IMR-90 (cell line): ENCODE measurements around the gene SRPX2. TPM values are rescaled to one million over a fixed set of nuclear protein-coding genes. Genes with fewer than 3 reads are reported as not detected.

Experiments
- ATAC-seq: fragments of 200-7000 bp; cut with Tn5 transposase; 2 replicates; pipeline ENCODE4 v1.9.1; 2020; ENCODE audit warnings: low read depth, mild to moderate bottlenecking, moderate library complexity
- BruUV-seq: library from RNA; stranded (reverse); fragments of 400-500 nt; replicated peaks from 2 replicates; lab custom pipeline; 2021; lab: Mats Ljungman, UMichigan
- CTCF ChIA-PET: fragments of 300-600 bp; formaldehyde crosslinking; extraction: SDS; loops from one replicate; lab custom pipeline; 2021; ENCODE audit warnings: antibody characterized with exemption; lab: Yijun Ruan, JAX
- POLR2A ChIA-PET: fragments of 300-600 bp; sonication (Branson Sonifier 250); formaldehyde crosslinking; loops from one replicate; lab custom pipeline; 2022; ENCODE audit warnings: antibody characterized with exemption; ENCODE audit not compliant: unreplicated experiment; lab: Charles Lee
- DNase-seq: peaks from one replicate; pipeline ENCODE4 v3.0.0; 2013
- H2AFZ ChIP-seq: replicated peaks from 2 replicates; pipeline ENCODE3; 2013; ENCODE audit warnings: low read length, mild to moderate bottlenecking; ENCODE audit not compliant: poor library complexity
- H2AK5ac ChIP-seq: 2 replicates; pipeline ENCODE4 v1.6.1; 2013; ENCODE audit warnings: low read depth, low read length, inconsistent platforms
- H2AK9ac ChIP-seq: replicated peaks from 2 replicates; pipeline ENCODE3; 2013; ENCODE audit warnings: mild to moderate bottlenecking, low read depth, low read length, moderate library complexity; ENCODE audit not compliant: poor library complexity
- H2BK120ac ChIP-seq: 2 replicates; pipeline ENCODE4 v1.6.1; 2013; ENCODE audit warnings: low read depth, low read length, inconsistent platforms
- H2BK15ac ChIP-seq: 3 replicates; pipeline ENCODE4 v1.6.1; 2013; ENCODE audit warnings: low read depth, low read length, inconsistent platforms
- H2BK20ac ChIP-seq: 2 replicates; pipeline ENCODE4 v1.6.1; 2013; ENCODE audit warnings: low read depth, mild to moderate bottlenecking, inconsistent platforms, low read length, moderate library complexity
- H2BK5ac ChIP-seq: 2 replicates; pipeline ENCODE4 v1.6.1; 2013; ENCODE audit warnings: mild to moderate bottlenecking, low read depth, low read length, inconsistent platforms; ENCODE audit not compliant: poor library complexity, severe bottlenecking
- H3K14ac ChIP-seq: replicated peaks from 2 replicates; pipeline ENCODE4 v1.6.1; 2013; ENCODE audit warnings: low read depth, low read length, inconsistent platforms
- H3K18ac ChIP-seq: 2 replicates; pipeline ENCODE4 v1.6.1; 2013; ENCODE audit warnings: low read depth, low read length, control low read depth
- H3K23ac ChIP-seq: 2 replicates; pipeline ENCODE4 v1.6.1; 2013; ENCODE audit warnings: low read depth, low read length, inconsistent platforms
- H3K27ac ChIP-seq: 2 replicates; pipeline ENCODE4 v1.5.1; 2013; ENCODE audit warnings: mild to moderate bottlenecking, control low read depth, low read length; ENCODE audit not compliant: insufficient read depth
- H3K27me3 ChIP-seq: 2 replicates; pipeline ENCODE4 v1.6.1; 2013; ENCODE audit warnings: low read length; ENCODE audit not compliant: control insufficient read depth, insufficient read depth
- H3K36me3 ChIP-seq: 2 replicates; pipeline ENCODE4 v1.6.1; 2013; ENCODE audit warnings: low read length, mixed read lengths; ENCODE audit not compliant: control insufficient read depth, insufficient read depth
- H3K4ac ChIP-seq: 2 replicates; pipeline ENCODE4 v1.6.1; 2013; ENCODE audit warnings: low read depth, low read length, inconsistent platforms
- H3K4me1 ChIP-seq: 2 replicates; pipeline ENCODE4 v1.6.1; 2013; ENCODE audit warnings: low read length, mixed read lengths; ENCODE audit not compliant: control insufficient read depth, insufficient read depth
- H3K4me2 ChIP-seq: 2 replicates; pipeline ENCODE4 v1.6.1; 2013; ENCODE audit warnings: low read depth, mild to moderate bottlenecking, control low read depth, low read length, moderate library complexity
- H3K4me3 ChIP-seq: 2 replicates; pipeline ENCODE4 v1.5.1; 2013; ENCODE audit warnings: low read depth, mild to moderate bottlenecking, control low read depth, low read length, moderate library complexity; ENCODE audit not compliant: insufficient read depth
- H3K56ac ChIP-seq: 2 replicates; pipeline ENCODE4 v1.6.1; 2013; ENCODE audit warnings: low read length, inconsistent platforms; ENCODE audit not compliant: insufficient read depth; ENCODE audit errors: extremely low read depth
- H3K79me1 ChIP-seq, 2 experiments: 2 replicates each; pipeline ENCODE4 v1.6.1; 2013; ENCODE audit warnings: low read length in 2 of 2, inconsistent platforms in 1 of 2, low read depth in 1 of 2
- H3K9ac ChIP-seq: 2 replicates; pipeline ENCODE4 v1.6.1; 2013; ENCODE audit warnings: low read depth, low read length, control low read depth
- H3K9me1 ChIP-seq: 2 replicates; pipeline ENCODE4 v1.6.1; 2013; ENCODE audit warnings: low read length, inconsistent platforms; ENCODE audit not compliant: insufficient read depth
- H3K9me3 ChIP-seq: 2 replicates; pipeline ENCODE4 v1.6.1; 2013; ENCODE audit warnings: low read length; ENCODE audit not compliant: control insufficient read depth, insufficient read depth
- H4K20me1 ChIP-seq: 2 replicates; pipeline ENCODE4 v1.6.1; 2013; ENCODE audit warnings: low read length, inconsistent platforms; ENCODE audit not compliant: insufficient read depth
- H4K5ac ChIP-seq: 2 replicates; pipeline ENCODE4 v1.6.1; 2013; ENCODE audit warnings: mild to moderate bottlenecking, low read depth, low read length, control low read depth
- H4K8ac ChIP-seq, 2 experiments: 2 replicates each; pipeline ENCODE4 v1.6.1; 2013; ENCODE audit warnings: low read depth in 2 of 2, low read length in 2 of 2, control low read depth in 1 of 2, inconsistent platforms in 1 of 2
- H4K91ac ChIP-seq: 2 replicates; pipeline ENCODE4 v1.6.1; 2013; ENCODE audit warnings: low read depth, low read length, inconsistent platforms; ENCODE audit not compliant: insufficient read depth
- BHLHE40 ChIP-seq: fragments of 150-350 bp; IDR thresholded peaks from 2 replicates; pipeline ENCODE4 v1.6.1; 2016; ENCODE audit warnings: mild to moderate bottlenecking, low read depth, low read length
- CEBPB ChIP-seq: IDR thresholded peaks from 2 replicates; pipeline ENCODE4 v1.6.1; 2012; ENCODE audit warnings: low read depth, low read length, improper control_type of control experiment
- CHD1 ChIP-seq: IDR thresholded peaks from 2 replicates; pipeline ENCODE4 v1.6.1; 2012; ENCODE audit warnings: low read depth, low read length, improper control_type of control experiment
- CTCF ChIP-seq: conservative IDR thresholded peaks from 2 replicates; pipeline ENCODE4 v1.5.1; 2012; ENCODE audit warnings: mild to moderate bottlenecking, low read depth, low read length, improper control_type of control experiment
- ELK1 ChIP-seq: fragments of 150-350 bp; IDR thresholded peaks from 2 replicates; pipeline ENCODE4 v1.6.1; 2016; ENCODE audit warnings: low read depth, mild to moderate bottlenecking, low read length, moderate library complexity, borderline replicate concordance
- FOS ChIP-seq: fragments of 150-350 bp; IDR thresholded peaks from 2 replicates; pipeline ENCODE4 v1.6.1; 2016; ENCODE audit warnings: low read depth, low read length
- MAFK ChIP-seq: IDR thresholded peaks from 2 replicates; pipeline ENCODE4 v1.6.1; 2012; ENCODE audit warnings: low read depth, low read length, improper control_type of control experiment
- MAZ ChIP-seq: IDR thresholded peaks from 2 replicates; pipeline ENCODE4 v1.6.1; 2012; ENCODE audit warnings: low read depth, mild to moderate bottlenecking, low read length, improper control_type of control experiment, moderate library complexity, borderline replicate concordance
- MXI1 ChIP-seq: IDR thresholded peaks from 2 replicates; pipeline ENCODE4 v1.6.1; 2012; ENCODE audit warnings: low read depth, mild to moderate bottlenecking, low read length, moderate library complexity, borderline replicate concordance
- NFE2L2 ChIP-seq: fragments of 150-350 bp; IDR thresholded peaks from 2 replicates; pipeline ENCODE4 v1.6.1; 2016; ENCODE audit warnings: low read depth, mild to moderate bottlenecking, low read length
- POLR2A ChIP-seq: IDR thresholded peaks from 2 replicates; pipeline ENCODE4 v1.6.1; 2012; ENCODE audit warnings: mild to moderate bottlenecking, low read depth, low read length
- RAD21 ChIP-seq: IDR thresholded peaks from 2 replicates; pipeline ENCODE4 v1.6.1; 2012; ENCODE audit warnings: low read length, improper control_type of control experiment
- RCOR1 ChIP-seq: IDR thresholded peaks from 2 replicates; pipeline ENCODE4 v1.6.1; 2012; ENCODE audit warnings: mild to moderate bottlenecking, low read length, improper control_type of control experiment; ENCODE audit not compliant: insufficient replicate concordance
- RFX5 ChIP-seq: IDR thresholded peaks from 2 replicates; pipeline ENCODE4 v1.8.0; 2012; ENCODE audit warnings: low read depth, mild to moderate bottlenecking, low read length, moderate library complexity
- SMC3 ChIP-seq: fragments of 150-350 bp; IDR thresholded peaks from 2 replicates; pipeline ENCODE4 v1.6.1; 2016; ENCODE audit warnings: low read depth, mild to moderate bottlenecking, antibody characterized with exemption, low read length, moderate library complexity
- WGBS, 2 experiments: methylation state at CpG; one replicate each; pipeline versions ENCODE4 v1.1.5 to v1.1.7; 2013; ENCODE audit warnings: missing lambda C conversion rate in 2 of 2; ENCODE audit not compliant: insufficient read length in 1 of 2; ENCODE audit errors: extremely low coverage in 2 of 2; 5-methylcytosine and 5-hydroxymethylcytosine counted together
- dilution Hi-C: fragments of 300-500 bp; cut with HindIII; formaldehyde crosslinking; loops from one replicate; pipeline ENCODE4 v1.14.3; 2018; ENCODE audit warnings: low sequenced_read_pairs; ENCODE audit not compliant: unreplicated experiment
- in situ Hi-C: fragments of 300-500 bp; cut with MboI; formaldehyde crosslinking; loops from 3 replicates; pipeline ENCODE4 v1.14.3; 2019; ENCODE audit warnings: low sequenced_read_pairs, inconsistent platforms, mixed read lengths
- intact Hi-C: fragments of 100-400 bp; cut with micrococcal nuclease; formaldehyde crosslinking; loops from 2 replicates; pipeline ENCODE4 v1.10.0; 2022
- polyA plus RNA-seq, 3 experiments: library from polyadenylated mRNA; depleted of rRNA; stranded (reverse); fragments of >200 nt; gene quantifications; 2 replicates each; pipeline ENCODE4 v1.2.3, GENCODE V29; 2012; ENCODE audit warnings: low replicate concordance in 1 of 3
- total RNA-seq: library from RNA; depleted of rRNA; stranded (reverse); fragments of >200 nt; gene quantifications from 2 replicates; pipeline ENCODE4 v1.2.3, GENCODE V29; 2012
- TF ChIP-seq, protein P1 (sequence below): fragments of 150-350 bp; IDR thresholded peaks from 2 replicates; pipeline ENCODE4 v1.6.1; 2017; ENCODE audit warnings: mild to moderate bottlenecking, antibody characterized with exemption, low read length, low read depth

SRPX2 gene
- total and polyA plus RNA-seq, 2 of the 4 experiments (the other 2 are of a cell fraction): 20.6 to 43.1 TPM

GRCh38 chrX:100717363-100717762, 73.4 kb downstream of the SRPX2 start:
- H4K91ac ChIP-seq: no peak overlapping the region
- H2BK20ac ChIP-seq: no peak overlapping the region
- intact Hi-C loops: no loop called here

More at GRCh38 chrX:100717363-100717762, 73.4 kb downstream of the SRPX2 start:
- H4K20me1 ChIP-seq: no peaks in the 10 kb centered on the region
- no peak overlapping the region for H3K27ac ChIP-seq
- H3K79me1 ChIP-seq: no peaks in the 10 kb centered on the region
- no peak overlapping the region for H3K4me2 ChIP-seq
- H2AK5ac ChIP-seq: no peak overlapping the region
- no peak overlapping the region for H3K14ac ChIP-seq
- H4K8ac ChIP-seq: no peak overlapping the region
- dilution Hi-C loops (no loop called here), in situ Hi-C loops (no loop called here)
- H3K9ac ChIP-seq: no peak overlapping the region
- BruUV-seq: no TSS peak
- H3K9me3 ChIP-seq: no peaks in the 10 kb centered on the region
- DNase-seq (no peak), ATAC-seq (no peak)
- no peaks in the 10 kb centered on the region for H3K4me1 ChIP-seq
- H2BK15ac ChIP-seq: no peak overlapping the region
- ChIA-PET CTCF (interaction anchor here (1.3 kb wide), 1 partner anchor 51 kb away, joined by 3 read pairs; no protein-coding TSS in a partner anchor), POLR2A (no interaction called here)
- 86% methylated on average over 4 of the region's 8 CpGs; no CpG with 5 or more reads in 1 of the 2 experiments for WGBS, 2 experiments
- H3K9me1 ChIP-seq: no peaks in the 10 kb centered on the region
- H3K56ac ChIP-seq: no peak overlapping the region
- H2BK5ac ChIP-seq: no peak overlapping the region
- H3K4me3 ChIP-seq: no peak overlapping the region
- no peak overlapping the region for H3K4ac ChIP-seq
- H2AFZ ChIP-seq: no peak overlapping the region
- H3K36me3 ChIP-seq: no peaks in the 10 kb centered on the region
- no peak overlapping the region for H2AK9ac ChIP-seq
- no peak overlapping the region for H2BK120ac ChIP-seq
- H3K23ac ChIP-seq: no peak overlapping the region
- no peak for TF ChIP-seq CTCF
- no peak for TF ChIP-seq CHD1
- no peak for TF ChIP-seq MAFK
- no peak for TF ChIP-seq FOS
- no peak for TF ChIP-seq MXI1
- no peak for TF ChIP-seq RFX5
- no peak for TF ChIP-seq MAZ
- TF ChIP-seq NFE2L2: no peak
- no peak for TF ChIP-seq RAD21
- TF ChIP-seq ELK1: no peak
- no peak for TF ChIP-seq SMC3
- TF ChIP-seq POLR2A: no peak
- TF ChIP-seq, protein P1, sequence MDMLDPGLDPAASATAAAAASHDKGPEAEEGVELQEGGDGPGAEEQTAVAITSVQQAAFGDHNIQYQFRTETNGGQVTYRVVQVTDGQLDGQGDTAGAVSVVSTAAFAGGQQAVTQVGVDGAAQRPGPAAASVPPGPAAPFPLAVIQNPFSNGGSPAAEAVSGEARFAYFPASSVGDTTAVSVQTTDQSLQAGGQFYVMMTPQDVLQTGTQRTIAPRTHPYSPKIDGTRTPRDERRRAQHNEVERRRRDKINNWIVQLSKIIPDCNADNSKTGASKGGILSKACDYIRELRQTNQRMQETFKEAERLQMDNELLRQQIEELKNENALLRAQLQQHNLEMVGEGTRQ: no peak
- no peak for TF ChIP-seq CEBPB
- TF ChIP-seq RCOR1: no peak
- TF ChIP-seq BHLHE40: no peak
- no peak overlapping the region for H4K5ac ChIP-seq
- peaks cover 2% of the 10 kb centered on the region for H3K27me3 ChIP-seq
- no peak overlapping the region for H3K18ac ChIP-seq
